GM18499 (cell line): ENCODE measurements around the gene VTI1A.
"Not testable (repeated sequence)": the region's sequence is repeated elsewhere in the genome, so short reads cannot be mapped to it uniquely, and the experiment has no call there.

Source experiments
- ATAC-seq: cut with Tn5 transposase; IDR thresholded peaks from one replicate; pipeline ENCODE4 v1.9.1; 2021; ENCODE audit warnings: moderate number of reproducible peaks; ENCODE audit not compliant: insufficient read depth, unreplicated experiment

Gene VTI1A

GRCh38 chr10:112536663-112537062, 89.6 kb downstream of the VTI1A start:
- no peak for ATAC-seq

GRCh38 chr10:112538168-112538567, 91.2 kb downstream of the VTI1A start:
- ATAC-seq, result no peak

GRCh38 chr10:112539340-112539739, 92.3 kb downstream of the VTI1A start:
- no peak for ATAC-seq

- ATAC-seq, result not testable (repeated sequence)
These were observed 95.8 kb downstream of the VTI1A start for GRCh38 chr10:112542823-112543222.

- ATAC-seq, result peak; percentile 55
These were observed 99.5 kb downstream of the VTI1A start for GRCh38 chr10:112546474-112546873.

- no peak for ATAC-seq
These were observed 101.7 kb downstream of the VTI1A start for GRCh38 chr10:112548535-112549276.

GRCh38 chr10:112552593-112553110, 105.6 kb downstream of the VTI1A start:
- ATAC-seq, result no peak

- ATAC-seq, result no peak
These were observed 106.3 kb downstream of the VTI1A start for GRCh38 chr10:112553315-112553714.

- ATAC-seq, result no peak
These were observed 107.2 kb downstream of the VTI1A start for GRCh38 chr10:112554263-112554662.

GRCh38 chr10:112557197-112557596, 110.2 kb downstream of the VTI1A start:
- ATAC-seq, result no peak

- no peak for ATAC-seq
These were observed 111.6 kb downstream of the VTI1A start for GRCh38 chr10:112558476-112559142.

GRCh38 chr10:112559349-112559748, 112.3 kb downstream of the VTI1A start:
- ATAC-seq, result no peak

- ATAC-seq, result no peak
These were observed 115.1 kb downstream of the VTI1A start for GRCh38 chr10:112562122-112562521.

- no peak for ATAC-seq
These were observed 116.0 kb downstream of the VTI1A start for GRCh38 chr10:112562809-112563663.

- no peak for ATAC-seq
These were observed 117.3 kb downstream of the VTI1A start for GRCh38 chr10:112564337-112564736.

GRCh38 chr10:112565434-112566053, 118.5 kb downstream of the VTI1A start:
- ATAC-seq, result no peak

- ATAC-seq, result no peak
These were observed 123.6 kb downstream of the VTI1A start for GRCh38 chr10:112570585-112570984.

GRCh38 chr10:112579578-112579977, 132.6 kb downstream of the VTI1A start:
- ATAC-seq, result no peak

GRCh38 chr10:112580267-112580666, 133.3 kb downstream of the VTI1A start:
- ATAC-seq, result no peak

GRCh38 chr10:112581921-112582320, 134.9 kb downstream of the VTI1A start:
- no peak for ATAC-seq
